GM12891 (cell line): Measurements from ENCODE around the gene DCLRE1C. TPM values are rescaled to one million over a fixed set of nuclear protein-coding genes. Genes with fewer than 3 reads are reported as not detected.
"Not testable (repeated sequence)": the region's sequence is repeated elsewhere in the genome, so short reads cannot be mapped to it uniquely, and the experiment has no call there.

ENCODE experiments used
- DNase-seq: peaks from one replicate; pipeline ENCODE4 v3.0.0; 2011; ENCODE audit warnings: low spot score; ENCODE audit not compliant: insufficient read length
- FAIRE-seq: peaks from 2 replicates; lab custom pipeline; 2011; peaks lifted over from hg19 to GRCh38; lab: Jason Lieb, UNC
- PAX5 ChIP-seq: IDR thresholded peaks from 2 replicates; pipeline ENCODE4 v1.6.1; 2011; ENCODE audit warnings: low read length, moderate library complexity, mild to moderate bottlenecking; ENCODE audit not compliant: insufficient read depth, severe bottlenecking
- POLR2A ChIP-seq: IDR thresholded peaks from 2 replicates; pipeline ENCODE4 v1.6.1; 2011; ENCODE audit warnings: low read depth, low read length, control low read depth
- POLR2AphosphoS5 ChIP-seq: IDR thresholded peaks from 2 replicates; pipeline ENCODE4 v1.6.1; 2011; ENCODE audit warnings: low read depth, low read length, control low read depth
- POU2F2 ChIP-seq: IDR thresholded peaks from 2 replicates; pipeline ENCODE4 v1.6.1; 2011; ENCODE audit warnings: low read depth, mild to moderate bottlenecking, control low read depth, low read length, moderate library complexity
- SPI1 ChIP-seq: IDR thresholded peaks from 2 replicates; pipeline ENCODE4 v1.6.1; 2011; ENCODE audit warnings: low read depth, low read length, control low read depth
- TAF1 ChIP-seq: IDR thresholded peaks from 2 replicates; pipeline ENCODE4 v1.6.1; 2011; ENCODE audit warnings: low read depth, low read length, control low read depth
- polyA plus RNA-seq: library from polyadenylated mRNA; unstranded; fragments of >200 nt; gene quantifications from one replicate; pipeline ENCODE4 v1.2.1, GENCODE V29; 2012; ENCODE audit warnings: low read depth, missing spikeins, inconsistent platforms; ENCODE audit not compliant: missing spikeins

DCLRE1C gene
- 10.5 TPM for polyA plus RNA-seq

- DNase-seq (peak; percentile 76), FAIRE-seq (peak; percentile 92)
- TF ChIP-seq POU2F2 (peak; percentile 72), SPI1 (peak; percentile 81), TAF1 (peak; percentile 56; the same call in 1 of the 2 replicates), PAX5 (peak; percentile 87), POLR2AphosphoS5 (no peak), POLR2A (peak; percentile 51)
Observed at GRCh38 chr10:14954001-14954770, at the start of gene DCLRE1C. Gene DCLRE1C, minus strand, starts transcription at chr10:14954096. Its CDS starts 86 bp downstream, at chr10:14954010.

- DNase-seq (no peak), FAIRE-seq (no peak)
- TF ChIP-seq POLR2AphosphoS5 (no peak), TAF1 (no peak), PAX5 (no peak), SPI1 (no peak), POLR2A (no peak), POU2F2 (no peak)
Observed at GRCh38 chr10:14995964-14996565, 42.2 kb upstream of the DCLRE1C start.

- not testable (repeated sequence) for FAIRE-seq, DNase-seq
Observed at GRCh38 chr10:14993500-14994455, 39.9 kb upstream of the DCLRE1C start.

- not testable (repeated sequence) for FAIRE-seq, DNase-seq
Observed at GRCh38 chr10:14992336-14992735, 38.4 kb upstream of the DCLRE1C start.

GRCh38 chr10:14991035-14991749 lies 37.3 kb upstream of the DCLRE1C start:
- not testable (repeated sequence) for DNase-seq, FAIRE-seq

GRCh38 chr10:14989552-14989951 lies 35.7 kb upstream of the DCLRE1C start:
- DNase-seq, FAIRE-seq: not testable (repeated sequence)

- TF ChIP-seq PAX5 (no peak), POLR2AphosphoS5 (no peak), POLR2A (no peak), POU2F2 (no peak), SPI1 (no peak), TAF1 (no peak)
- FAIRE-seq (no peak), DNase-seq (no peak)
Observed at GRCh38 chr10:14982744-14983143, 28.8 kb upstream of the DCLRE1C start.

GRCh38 chr10:14975672-14976273 lies 21.9 kb upstream of the DCLRE1C start:
- TF ChIP-seq POLR2A, result no peak
- TF ChIP-seq PAX5, result no peak
- no peak for TF ChIP-seq POLR2AphosphoS5
- no peak for TF ChIP-seq SPI1
- no peak for TF ChIP-seq TAF1
- TF ChIP-seq POU2F2, result no peak
- FAIRE-seq (no peak), DNase-seq (no peak)

GRCh38 chr10:14974153-14974998 lies 20.5 kb upstream of the DCLRE1C start:
- not testable (repeated sequence) for FAIRE-seq, DNase-seq
